NCI-H2171 (cell line): ENCODE results near the gene NEURL2.
"Not testable (repeated sequence)": the region's sequence is repeated elsewhere in the genome, so short reads cannot be mapped to it uniquely, and the experiment has no call there.

Experiments used
- DNase-seq: peaks from one replicate; lab custom pipeline; 2025; lab: John Stamatoyannopoulos, UW

NEURL2 gene

DNA sequence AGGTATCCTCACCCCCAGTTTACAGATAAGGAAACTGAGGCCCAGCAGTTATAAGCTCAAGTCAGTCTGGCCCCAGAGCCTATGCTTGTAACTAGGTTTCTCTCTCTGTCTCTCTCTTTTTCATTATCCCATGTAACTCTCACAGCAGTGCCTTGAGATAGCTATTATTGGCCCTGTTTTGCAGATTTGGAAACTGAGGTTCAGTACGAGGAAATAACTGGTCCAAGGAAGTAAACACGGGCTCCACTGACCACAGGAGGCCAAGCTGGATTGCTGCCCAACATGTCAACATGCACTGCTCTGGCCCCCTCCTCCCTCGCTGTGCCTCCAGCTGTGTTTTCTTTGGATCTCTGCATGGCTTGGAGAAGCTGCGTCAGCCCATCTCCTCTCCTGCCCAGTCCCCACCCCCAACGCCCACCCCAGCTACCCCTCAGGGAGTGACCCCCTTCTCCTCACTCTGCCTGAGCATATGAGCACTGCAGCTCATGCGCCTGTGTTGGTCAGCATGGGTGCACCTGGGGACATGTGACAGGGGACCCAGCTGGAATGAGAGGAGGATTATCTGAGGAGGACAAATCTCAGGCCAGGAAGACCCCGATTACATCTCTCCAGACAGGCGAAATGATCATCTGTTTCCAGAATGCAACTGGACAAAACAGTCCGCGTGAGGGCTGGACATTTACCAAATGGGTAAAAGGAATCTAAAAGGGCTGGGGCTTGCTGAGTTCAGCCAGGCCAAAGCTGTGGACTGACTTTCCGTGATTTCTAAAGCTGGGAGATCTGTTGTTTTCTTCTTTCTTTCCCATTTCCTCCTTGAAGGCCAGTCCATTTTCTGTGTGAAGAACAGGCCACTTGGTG is 28.8 kb upstream of the NEURL2 start:
- no peak for DNase-seq

DNA sequence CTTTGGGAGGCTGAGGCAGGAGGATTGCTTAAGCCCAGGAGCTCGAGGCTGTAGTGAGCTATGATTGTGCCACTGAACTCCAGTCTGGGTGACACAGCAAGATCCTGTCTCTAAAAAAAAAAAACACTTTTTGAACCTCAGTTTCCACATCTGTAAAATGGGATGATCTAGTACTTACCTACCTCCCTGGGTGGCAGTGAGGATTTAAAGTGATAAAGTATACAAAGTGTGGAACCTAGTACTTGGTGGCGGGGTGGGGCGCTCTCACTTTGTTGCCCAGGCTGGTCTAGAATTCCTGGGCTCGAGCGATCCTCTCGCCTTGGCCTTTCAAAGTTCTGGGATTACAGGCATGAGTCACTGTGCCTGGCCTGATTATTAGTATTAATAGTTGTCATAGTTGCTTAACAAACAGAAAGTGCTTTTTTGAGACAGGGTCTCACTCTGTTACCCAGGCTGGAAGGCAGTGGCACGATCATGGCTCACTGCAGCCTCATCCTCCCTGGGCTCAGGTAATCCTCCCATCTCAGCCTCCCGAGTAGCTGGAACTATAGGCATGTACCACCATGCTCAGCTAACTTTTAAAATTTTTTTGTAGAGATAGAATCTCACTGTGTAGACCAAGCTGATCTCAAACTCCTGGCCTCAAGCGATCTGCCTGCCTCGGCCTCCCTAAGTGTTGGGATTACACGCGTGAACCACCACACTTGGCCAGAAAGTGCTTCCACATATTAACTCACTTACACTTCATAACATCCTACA is 27.9 kb upstream of the NEURL2 start:
- no peak for DNase-seq

DNA sequence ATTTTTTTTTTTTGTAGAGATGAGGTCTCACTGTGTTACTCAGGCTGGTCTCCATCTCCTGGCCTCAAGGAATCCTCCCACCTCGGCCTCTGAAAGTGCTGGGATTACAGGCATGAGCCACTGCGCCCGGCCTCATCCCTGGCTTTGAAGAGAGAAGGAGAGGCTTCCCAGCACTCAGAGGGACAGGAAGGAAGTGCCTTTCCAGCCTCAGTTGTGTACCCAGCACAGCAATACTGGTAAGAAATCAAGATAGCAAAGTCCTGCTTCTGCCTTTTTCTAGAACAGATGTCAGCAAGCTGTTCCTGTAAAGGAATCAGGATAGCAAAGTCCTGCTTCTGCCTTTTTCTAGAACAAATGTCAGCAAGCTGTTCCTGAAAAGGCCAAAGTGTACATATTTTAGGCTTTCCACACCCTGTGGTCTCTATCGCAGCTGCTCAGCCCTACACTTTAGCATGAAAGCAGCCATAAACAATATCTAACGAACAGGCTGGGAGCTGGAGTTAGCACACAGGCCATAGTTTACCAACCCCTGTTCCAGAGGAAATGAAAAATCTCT is 27.3 kb upstream of the NEURL2 start:
- DNase-seq, result no peak

DNA sequence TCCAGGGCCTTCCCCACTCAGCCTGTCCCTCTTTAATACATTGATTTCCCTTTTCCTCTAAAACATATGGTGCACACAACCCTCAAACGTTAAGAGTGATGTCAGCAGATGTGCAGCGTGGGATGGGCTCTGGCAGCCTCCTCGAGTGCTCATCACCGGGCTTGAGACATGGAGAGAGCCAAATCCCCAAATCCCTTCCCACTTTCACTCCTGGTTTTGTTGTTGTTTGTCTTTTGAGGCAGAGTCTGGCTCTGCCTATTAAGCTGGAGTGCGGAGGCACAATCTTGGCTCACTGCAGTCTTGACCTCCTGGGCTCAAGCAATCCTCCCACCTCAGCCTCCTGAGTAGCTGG is 26.8 kb upstream of the NEURL2 start:
- peak; percentile 2 for DNase-seq

DNA sequence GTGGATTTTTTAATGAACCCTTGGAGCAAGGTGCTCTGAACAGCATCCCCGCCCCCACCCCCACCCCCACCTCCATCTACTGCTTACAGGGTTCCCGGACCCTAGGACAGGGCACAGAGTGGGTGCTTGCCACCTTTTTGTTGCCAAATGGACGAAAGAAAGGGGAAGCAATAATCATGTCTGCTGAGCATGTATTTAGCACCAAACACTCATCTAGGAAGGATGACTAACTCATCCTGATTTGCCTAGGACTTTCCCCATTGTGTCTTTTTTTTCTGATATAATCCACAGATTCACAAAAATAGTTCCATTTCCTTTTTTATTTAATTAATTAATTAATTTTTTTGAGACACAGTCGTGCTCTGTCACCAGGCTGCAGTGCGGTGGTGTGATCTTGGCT is 22.1 kb upstream of the NEURL2 start:
- DNase-seq, result no peak

DNA sequence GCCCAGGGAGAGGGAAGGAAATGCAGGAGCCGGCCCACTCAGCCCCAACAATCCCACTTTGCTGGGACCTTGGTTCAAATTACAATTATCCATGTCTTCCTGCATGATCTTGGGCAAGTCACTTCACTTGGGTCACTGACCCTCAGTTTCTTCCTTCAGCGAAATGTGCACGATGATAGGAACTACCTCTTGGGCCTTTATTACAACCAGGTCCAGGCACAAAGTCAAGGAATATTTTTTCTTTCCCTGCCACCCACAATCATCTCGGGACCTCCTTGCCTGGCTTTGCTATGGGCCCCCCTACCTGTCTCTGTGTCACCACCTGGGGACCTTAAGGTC is 21.3 kb upstream of the NEURL2 start:
- no peak for DNase-seq

DNA sequence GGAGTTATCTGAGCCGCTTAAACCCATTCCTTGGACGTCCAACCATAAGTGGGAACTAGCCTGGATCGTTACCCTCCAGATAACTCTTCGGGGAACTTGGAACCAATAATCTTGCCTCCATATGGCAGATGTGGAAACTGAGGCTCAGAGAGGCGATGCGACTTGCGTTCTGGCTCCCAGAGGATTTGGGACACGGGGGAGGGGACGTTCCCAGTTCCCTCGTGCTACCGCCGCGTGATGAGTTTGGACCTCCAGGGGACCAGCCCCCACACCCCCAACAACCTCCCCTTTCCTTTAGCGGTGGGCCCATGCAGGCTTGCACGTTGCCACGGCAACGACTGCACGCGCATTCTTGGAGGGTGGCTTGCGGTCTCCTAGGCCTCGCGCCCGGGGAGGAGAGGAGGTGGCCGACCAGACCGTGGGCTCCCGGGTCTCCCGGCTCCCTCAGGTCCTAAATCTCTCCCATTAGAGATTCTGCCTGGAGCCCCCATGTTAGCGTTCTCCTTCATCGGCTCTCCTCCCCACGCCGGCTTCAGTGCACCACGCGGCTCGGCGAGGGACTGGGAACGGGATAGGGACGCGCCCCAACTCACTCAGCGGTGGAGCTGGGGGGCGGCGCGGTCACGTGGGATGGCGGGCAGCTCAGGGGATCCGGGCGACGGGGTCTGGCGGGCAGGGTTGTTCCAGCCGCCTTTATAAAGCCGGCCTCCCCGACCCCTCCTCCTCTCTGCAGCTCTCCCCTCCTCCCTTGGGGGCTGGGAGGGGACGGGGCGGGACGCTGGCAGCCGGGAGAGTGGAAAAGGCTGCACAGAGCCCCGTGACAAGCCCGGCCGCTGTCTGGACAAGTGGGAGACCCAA is 20.7 kb upstream of the NEURL2 start, which contains the start of gene PLTP:
Gene PLTP (minus strand): TSS at position 670 of the 858 bp plus-strand sequence. CDS start 703 bp downstream, outside the sequence.
- DNase-seq, result peak; percentile 35

DNA sequence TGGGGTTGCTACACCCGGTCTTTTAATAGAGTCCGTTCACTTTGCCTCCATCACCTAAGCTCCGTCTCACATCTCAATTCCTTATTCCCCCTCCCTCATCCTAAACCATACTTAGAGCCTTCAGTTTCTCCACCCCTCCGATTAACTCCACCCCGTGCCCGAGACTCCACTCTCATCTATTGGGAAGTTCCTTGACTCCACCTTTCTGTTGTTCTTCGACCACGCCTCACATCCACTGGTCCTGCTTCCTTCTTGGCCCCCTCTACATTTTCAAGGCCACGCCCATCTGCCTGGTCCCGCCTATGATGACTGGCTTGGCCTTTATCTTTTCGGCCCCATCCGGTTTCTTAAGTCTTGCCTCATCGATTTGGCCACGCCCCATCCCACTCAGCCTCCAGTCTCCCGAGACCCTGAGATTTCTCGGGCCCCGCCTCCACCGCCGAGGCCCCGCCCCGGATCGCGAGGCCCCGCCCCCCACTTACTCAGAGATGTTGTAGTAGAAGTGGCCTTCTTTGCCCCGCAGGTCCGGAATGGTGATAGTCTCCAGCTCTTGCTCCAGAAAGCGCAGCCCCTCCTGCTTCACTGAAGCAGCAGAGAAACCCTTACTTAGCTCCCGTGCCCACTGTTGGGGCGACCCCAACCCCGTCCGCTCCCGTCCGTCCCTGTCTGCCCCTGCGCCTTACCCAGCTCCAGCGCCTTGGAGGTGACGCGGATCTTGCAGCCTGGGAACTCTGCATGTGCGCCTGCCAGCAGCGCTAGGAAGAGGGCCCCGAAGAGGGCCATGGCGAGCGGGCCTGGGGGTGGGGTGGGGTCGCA is 19.9 kb upstream of the NEURL2 start:
- peak; percentile 97 for DNase-seq

DNA sequence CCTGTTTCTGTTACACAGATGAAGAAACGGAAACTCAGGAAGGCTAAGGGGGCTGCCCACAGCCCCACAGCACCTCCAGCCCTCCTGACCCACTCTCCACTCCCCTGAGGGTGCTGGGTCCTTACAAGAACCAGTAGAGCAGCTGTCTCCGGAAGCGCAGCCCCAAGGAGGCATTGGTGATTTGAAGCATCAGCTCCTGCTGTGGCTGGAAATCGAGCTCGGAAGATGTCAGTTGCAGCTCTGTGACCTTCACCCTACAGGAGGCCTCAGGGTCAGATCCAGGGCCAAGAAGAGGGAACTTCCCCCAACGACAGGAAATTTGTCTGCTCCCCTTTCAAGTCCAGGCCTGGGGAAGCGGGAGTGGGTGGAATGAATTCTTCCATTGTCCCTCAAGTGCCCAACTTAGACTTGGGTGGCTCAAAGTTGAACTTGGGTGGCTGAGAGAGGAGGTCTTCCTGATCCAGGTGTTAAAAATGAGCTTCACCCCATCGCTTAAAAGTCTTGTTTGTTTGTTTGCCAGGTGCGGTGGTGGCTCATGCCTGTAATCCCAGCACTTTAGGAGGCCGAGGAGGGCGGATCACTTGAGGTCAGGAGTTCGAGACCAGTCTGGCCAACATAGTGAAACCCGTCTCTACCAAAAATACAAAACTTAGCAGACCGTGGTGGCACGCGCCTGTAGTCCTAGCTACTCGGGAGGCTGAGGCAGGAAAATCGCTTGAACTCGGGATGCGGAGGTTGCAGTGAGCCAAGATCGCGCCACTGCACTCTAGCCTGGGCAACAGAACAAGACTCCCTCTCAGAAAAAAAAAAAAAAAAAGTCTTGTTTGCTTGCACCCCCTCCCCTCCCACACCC is 19.0 kb upstream of the NEURL2 start:
- no peak for DNase-seq

DNA sequence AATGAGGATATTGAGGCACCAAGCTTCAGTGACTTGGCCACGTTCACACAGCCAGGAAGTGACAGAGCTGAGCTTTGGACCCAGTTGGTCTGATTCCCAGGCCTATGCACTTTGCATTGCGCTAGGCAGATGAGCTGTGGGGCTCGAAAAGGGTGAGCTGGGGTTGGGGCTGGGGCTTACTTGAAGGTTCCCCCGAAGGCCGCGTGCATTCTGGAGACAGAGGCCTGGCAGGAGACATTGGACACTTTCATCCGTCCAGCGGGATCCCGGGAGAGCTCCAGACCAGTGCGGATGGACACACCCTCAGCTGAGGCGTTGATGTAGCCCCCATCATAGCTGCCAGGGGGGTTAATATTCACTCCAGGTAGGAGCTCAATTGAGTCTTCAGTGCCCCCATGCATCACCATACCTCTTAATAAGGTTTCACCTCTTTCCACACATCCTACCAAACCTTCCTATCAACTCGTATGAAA is 18.4 kb upstream of the NEURL2 start:
- DNase-seq, result no peak

DNA sequence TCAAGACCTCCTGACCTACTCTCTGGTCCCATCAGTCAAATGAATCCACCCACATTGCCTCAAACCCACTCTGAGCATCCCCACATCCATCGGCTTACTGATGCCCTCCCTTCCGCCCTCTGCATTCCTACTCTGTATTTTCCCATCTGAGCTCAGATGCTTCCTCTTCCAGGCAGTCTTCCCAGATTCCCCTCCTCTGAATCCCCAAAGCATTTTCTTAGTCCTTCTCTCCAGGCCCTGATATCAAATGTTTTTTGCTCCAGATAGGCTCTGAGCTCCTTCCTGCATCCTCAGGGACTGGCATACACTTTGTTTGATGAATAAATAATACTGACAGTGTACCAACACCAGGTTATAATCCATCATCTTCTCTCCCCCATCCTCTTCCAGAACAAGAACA is 17.1 kb upstream of the NEURL2 start:
- DNase-seq, result no peak

DNA sequence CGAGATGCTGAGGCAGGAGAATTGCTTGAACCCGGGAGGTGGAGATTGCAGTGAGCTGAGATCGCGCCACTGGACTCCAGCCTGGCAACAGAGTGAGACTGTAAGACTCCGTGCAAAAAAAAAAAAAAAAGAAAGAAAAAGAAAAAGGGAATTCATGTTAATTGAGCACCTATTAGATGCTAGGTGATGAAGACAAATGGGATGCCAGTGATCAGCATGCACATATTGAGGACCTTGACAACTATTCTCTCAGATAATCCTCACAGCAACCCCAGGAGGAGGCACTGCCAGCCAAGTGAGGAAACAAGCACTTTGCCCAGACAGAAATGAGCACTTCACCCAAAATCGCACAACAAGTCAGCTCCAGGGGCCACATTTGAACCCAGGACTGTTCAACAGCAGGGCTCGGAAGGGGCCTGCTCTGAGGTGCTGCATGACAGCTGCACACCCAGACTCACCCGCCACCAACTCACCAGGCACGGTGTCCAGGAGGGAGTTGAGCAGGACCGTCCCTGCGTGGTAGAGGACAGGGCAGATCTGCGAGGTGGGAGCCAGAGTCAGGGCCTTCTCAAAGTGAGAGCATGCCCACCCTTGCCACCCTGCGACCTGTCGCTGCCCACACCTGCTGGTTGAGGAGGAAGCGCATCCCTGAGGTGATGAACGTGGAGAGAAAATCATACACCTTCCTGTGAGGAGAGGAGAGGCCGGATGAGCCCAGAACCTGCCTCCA is 16.4 kb upstream of the NEURL2 start:
- no peak for DNase-seq

DNA sequence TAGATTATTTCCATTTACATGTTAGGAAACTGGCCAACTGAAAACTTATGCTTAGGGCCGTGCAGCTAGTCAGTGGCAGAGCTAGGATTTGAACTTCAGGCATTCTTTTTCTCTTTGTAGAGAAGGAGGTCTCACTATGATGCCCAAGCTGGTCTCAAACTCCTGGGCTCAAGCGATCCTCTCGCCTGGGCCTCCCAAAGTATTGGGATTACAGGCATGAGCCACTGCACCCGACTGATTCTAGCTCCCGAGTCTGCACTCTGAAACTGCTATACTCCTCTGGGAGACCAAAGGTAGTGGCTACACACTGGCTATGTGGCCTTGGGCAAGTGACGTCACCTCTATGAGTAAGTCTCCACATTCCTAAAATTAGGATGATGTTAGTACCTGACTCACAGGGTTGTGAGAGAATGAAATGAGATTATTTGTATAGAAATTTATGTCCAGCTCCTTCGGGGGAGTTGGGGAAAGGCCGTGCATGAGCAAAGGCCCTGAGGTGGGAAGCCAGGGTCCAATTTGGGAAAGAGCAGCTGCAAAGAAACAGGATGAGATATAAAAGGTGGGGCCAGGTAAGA is 14.6 kb upstream of the NEURL2 start:
- no peak for DNase-seq

DNA sequence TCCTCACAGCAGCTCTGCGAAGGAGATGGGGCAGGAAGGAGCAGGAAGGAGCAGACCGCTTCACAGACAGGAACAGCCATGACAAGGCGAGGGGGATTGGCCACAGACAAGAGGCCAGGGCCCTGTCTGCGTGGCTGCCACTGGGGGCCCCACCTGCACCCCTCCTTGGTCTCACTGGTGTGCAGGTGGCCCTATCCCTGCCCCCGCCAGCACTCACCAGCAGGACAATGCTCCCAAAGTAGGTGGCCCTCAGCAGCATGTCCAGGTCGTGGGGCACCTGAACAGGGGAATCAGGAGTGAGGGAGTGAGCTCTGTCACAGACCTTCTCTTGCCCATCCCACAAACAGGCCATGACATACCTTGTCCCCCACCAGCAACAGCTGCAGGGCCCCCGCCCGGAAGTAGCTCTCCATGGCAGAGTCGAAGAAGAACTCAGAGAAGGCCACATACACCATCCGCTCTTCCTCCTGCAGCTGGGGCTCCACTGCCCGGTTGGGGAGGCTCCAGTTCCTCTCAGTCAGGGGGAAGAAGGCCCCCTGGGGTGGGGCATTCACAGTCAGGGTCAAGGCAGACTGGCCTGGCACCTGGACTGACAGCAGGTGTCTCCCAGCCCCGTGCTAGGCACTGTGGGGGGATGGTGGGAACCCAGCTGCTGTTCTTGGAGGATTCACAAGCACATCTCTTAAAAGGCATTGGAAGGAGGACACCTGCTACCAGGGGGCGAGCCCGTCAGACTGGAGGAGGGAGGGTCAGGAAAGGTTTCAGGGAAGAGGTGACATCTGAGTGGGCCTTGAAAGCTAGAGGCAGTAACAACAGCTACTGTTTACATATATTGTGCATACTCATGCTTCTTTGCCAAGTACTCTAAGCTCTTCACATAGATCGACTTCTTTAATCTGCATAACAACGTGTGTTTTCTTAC is 13.8 kb upstream of the NEURL2 start:
- DNase-seq, result no peak

DNA sequence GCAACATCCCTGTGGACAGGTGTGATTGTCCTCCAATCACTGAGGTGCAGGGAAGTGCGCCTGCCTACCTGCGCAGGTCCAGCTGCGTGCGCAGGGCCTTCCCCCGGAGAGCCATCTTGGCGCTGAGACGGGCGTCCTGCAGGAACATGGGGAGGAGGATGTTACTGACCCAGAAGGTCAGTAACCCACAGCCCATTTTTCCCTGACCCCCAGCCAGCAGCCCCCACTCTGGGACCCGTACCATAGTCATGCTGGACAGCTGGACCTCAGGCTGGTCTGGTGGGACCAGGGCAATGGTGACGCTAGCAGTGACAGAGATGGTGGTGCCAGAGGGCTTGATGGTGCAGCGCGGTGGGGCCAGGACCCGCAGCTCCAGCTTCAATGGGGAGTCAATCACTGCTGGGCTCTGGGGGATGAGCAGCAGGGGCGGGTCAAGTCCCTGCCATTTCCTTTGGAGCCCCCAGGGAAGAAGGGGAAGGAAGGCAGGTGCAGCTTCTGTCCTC is 11.2 kb upstream of the NEURL2 start:
- DNase-seq, result no peak

DNA sequence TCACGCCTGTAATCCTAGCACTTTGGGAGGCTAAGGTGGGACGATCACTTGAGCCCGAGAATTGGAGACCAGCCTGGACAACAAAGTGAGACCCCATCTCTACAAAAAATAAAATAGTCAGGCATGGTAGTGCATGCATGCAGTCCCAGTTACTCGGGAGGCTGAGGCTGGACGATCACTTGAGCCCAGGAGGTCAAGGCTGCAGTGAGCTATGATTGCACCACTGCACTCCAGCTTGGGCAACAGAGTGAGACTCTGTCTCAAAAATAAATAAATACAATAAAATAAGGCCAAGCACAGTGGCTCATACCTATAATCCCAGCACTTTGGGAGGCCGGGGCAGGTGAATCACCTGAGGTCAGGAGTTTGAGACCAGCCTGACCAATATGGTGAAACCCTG is 10.3 kb upstream of the NEURL2 start:
- DNase-seq, result not testable (repeated sequence)

DNA sequence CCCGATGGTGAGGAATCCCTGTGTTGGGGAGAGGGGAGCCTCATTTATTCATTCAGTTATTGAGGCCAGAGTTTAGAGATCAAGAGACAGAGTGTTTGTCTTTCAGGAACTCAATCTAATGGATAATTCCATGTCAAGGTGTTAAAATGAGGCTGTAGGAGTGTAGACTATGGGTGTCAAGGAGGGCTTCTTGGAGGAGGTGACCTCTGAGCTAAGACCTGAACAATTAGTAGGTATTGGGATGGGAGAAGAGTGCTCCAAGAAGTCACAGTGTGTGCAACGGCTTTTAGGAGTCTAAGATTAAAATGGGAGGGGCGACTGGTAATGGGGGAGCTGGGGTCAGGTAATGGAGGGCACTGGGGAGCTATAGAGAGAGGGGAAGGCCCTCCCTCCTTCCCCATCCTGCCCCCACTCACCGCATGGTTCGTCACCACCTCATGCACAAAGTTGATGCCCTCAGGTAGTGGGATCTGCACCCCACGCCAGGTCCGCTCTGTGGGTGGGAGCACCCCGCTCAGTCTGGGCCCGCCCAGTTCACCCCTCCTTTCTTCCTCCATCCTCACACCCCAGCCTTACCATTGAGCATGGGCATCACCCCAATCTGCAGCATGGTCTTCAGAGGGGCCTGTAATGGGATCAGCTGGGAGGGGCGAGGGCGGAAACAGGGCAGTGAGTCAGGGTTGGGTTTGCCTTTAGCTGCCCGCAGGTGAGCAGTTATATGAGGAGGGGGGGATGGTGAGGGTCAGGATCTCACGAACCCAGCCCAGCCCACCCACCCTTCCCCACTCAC is 8.2 kb upstream of the NEURL2 start:
- no peak for DNase-seq
